KMS-11 (cell line): Measurements from ENCODE around the gene ATP2C1.

Source experiments
- H2AFZ ChIP-seq: fragments of 200-600 bp; sonication (generic); 2 replicates; pipeline ENCODE4 v1.6.1; 2016; ENCODE audit warnings: antibody characterized with exemption, mixed run types, low read depth
- H3K27ac ChIP-seq: fragments of 200-600 bp; sonication (generic); 2 replicates; pipeline ENCODE4 v1.6.1; 2016; ENCODE audit warnings: mild to moderate bottlenecking, mixed run types
- H3K27me3 ChIP-seq: fragments of 200-600 bp; sonication (generic); 2 replicates; pipeline ENCODE4 v1.6.1; 2017; ENCODE audit warnings: mild to moderate bottlenecking, low read depth, mixed run types, moderate library complexity; ENCODE audit not compliant: insufficient read depth
- H3K36me3 ChIP-seq: fragments of 200-600 bp; sonication (generic); 2 replicates; pipeline ENCODE4 v1.6.1; 2017; ENCODE audit warnings: mild to moderate bottlenecking, mixed run types; ENCODE audit not compliant: insufficient read depth
- H3K4me1 ChIP-seq: fragments of 200-600 bp; sonication (generic); 2 replicates; pipeline ENCODE4 v1.6.1; 2016; ENCODE audit warnings: mild to moderate bottlenecking, low read depth, mixed run types; ENCODE audit not compliant: poor library complexity, severe bottlenecking
- H3K4me2 ChIP-seq: fragments of 200-600 bp; sonication (generic); 2 replicates; pipeline ENCODE4 v1.7.0; 2016; ENCODE audit warnings: mild to moderate bottlenecking, mixed run types
- H3K4me3 ChIP-seq: fragments of 200-600 bp; sonication (generic); IDR thresholded peaks from 2 replicates; pipeline ENCODE4 v1.6.1; 2017; ENCODE audit warnings: low read depth, low read length, mixed read lengths; ENCODE audit not compliant: insufficient read depth
- H3K79me2 ChIP-seq: fragments of 200-600 bp; sonication (generic); 2 replicates; pipeline ENCODE4 v1.6.1; 2016; ENCODE audit warnings: low read depth, mixed run types; ENCODE audit not compliant: insufficient read depth
- H3K9ac ChIP-seq: fragments of 200-600 bp; sonication (generic); 2 replicates; pipeline ENCODE4 v1.6.1; 2016; ENCODE audit warnings: mild to moderate bottlenecking, mixed run types
- H4K20me1 ChIP-seq: fragments of 200-600 bp; sonication (generic); 2 replicates; pipeline ENCODE4 v1.6.1; 2016; ENCODE audit warnings: mild to moderate bottlenecking, mixed run types; ENCODE audit not compliant: insufficient read depth
- TF ChIP-seq, protein P1 (sequence below): fragments of 200-600 bp; sonication (generic); conservative IDR thresholded peaks from 2 replicates; pipeline ENCODE4 v1.6.1; 2017; ENCODE audit warnings: low read depth, mild to moderate bottlenecking, antibody characterized with exemption, low read length, moderate library complexity, mixed read lengths

Gene ATP2C1

GRCh38 chr3:130941793-130942192 is 47.9 kb downstream of the ATP2C1 start:
- H3K4me2 ChIP-seq: no peak overlapping the region
- peaks cover 16% of the 10 kb centered on the region for H3K4me1 ChIP-seq
- H3K4me3 ChIP-seq: no peak overlapping the region
- no peaks in the 10 kb centered on the region for H3K27me3 ChIP-seq
- TF ChIP-seq, protein P1, sequence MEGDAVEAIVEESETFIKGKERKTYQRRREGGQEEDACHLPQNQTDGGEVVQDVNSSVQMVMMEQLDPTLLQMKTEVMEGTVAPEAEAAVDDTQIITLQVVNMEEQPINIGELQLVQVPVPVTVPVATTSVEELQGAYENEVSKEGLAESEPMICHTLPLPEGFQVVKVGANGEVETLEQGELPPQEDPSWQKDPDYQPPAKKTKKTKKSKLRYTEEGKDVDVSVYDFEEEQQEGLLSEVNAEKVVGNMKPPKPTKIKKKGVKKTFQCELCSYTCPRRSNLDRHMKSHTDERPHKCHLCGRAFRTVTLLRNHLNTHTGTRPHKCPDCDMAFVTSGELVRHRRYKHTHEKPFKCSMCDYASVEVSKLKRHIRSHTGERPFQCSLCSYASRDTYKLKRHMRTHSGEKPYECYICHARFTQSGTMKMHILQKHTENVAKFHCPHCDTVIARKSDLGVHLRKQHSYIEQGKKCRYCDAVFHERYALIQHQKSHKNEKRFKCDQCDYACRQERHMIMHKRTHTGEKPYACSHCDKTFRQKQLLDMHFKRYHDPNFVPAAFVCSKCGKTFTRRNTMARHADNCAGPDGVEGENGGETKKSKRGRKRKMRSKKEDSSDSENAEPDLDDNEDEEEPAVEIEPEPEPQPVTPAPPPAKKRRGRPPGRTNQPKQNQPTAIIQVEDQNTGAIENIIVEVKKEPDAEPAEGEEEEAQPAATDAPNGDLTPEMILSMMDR: no peak
- no peaks in the 10 kb centered on the region; the same call in 1 of the 2 replicates for H3K79me2 ChIP-seq
- H2AFZ ChIP-seq: no peak overlapping the region
- no peak overlapping the region for H3K27ac ChIP-seq
- no peak overlapping the region for H3K9ac ChIP-seq
- H3K36me3 ChIP-seq: peaks cover 8% of the 10 kb centered on the region; the same call in 1 of the 2 replicates
- H4K20me1 ChIP-seq: 0 out of 2 replicates have a peak, but pooled peaks cover 3% of the 10 kb centered on the region

DNA sequence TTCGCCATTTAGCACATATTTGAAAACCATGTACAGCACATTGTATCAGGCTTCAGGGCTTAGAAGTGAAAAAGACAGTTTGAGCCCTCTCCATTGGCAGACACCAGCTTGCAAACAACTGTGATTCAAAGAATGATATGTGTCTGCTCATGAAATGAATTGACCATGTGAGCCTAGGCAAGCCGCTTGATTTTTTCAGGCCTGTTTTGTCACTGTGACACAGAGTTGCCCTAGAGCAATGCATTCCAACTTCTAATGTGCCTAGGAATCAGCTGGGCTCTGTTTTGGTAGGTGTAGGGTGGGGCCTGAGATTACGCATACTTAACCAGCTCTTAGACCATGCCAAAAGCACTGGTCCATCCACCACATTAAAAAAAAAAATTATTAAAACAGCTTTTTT is 53.0 kb downstream of the ATP2C1 start:
- peaks cover 1% of the 10 kb centered on the region; the same call in 1 of the 2 replicates for H3K36me3 ChIP-seq
- no peak overlapping the region for H2AFZ ChIP-seq
- no peak overlapping the region for H3K27ac ChIP-seq
- no peaks in the 10 kb centered on the region for H4K20me1 ChIP-seq
- H3K79me2 ChIP-seq: no peaks in the 10 kb centered on the region; the same call in 1 of the 2 replicates
- no peaks in the 10 kb centered on the region for H3K27me3 ChIP-seq
- peaks cover 31% of the 10 kb centered on the region for H3K4me1 ChIP-seq
- H3K4me2 ChIP-seq: no peak overlapping the region
- TF ChIP-seq, protein P1: no peak
- no peak overlapping the region for H3K9ac ChIP-seq
- no peak overlapping the region for H3K4me3 ChIP-seq

- H3K4me2 ChIP-seq: no peak overlapping the region
- H3K36me3 ChIP-seq: no peaks in the 10 kb centered on the region; the same call in 1 of the 2 replicates
- TF ChIP-seq, protein P1: no peak
- no peaks in the 10 kb centered on the region for H3K27me3 ChIP-seq
- peaks cover 38% of the 10 kb centered on the region for H3K4me1 ChIP-seq
- H3K4me3 ChIP-seq: no peak overlapping the region
- H4K20me1 ChIP-seq: no peaks in the 10 kb centered on the region
- no peaks in the 10 kb centered on the region; the same call in 1 of the 2 replicates for H3K79me2 ChIP-seq
- no peak overlapping the region for H2AFZ ChIP-seq
- H3K9ac ChIP-seq: no peak overlapping the region
- no peak overlapping the region for H3K27ac ChIP-seq
Observed at GRCh38 chr3:130948001-130948773, 54.3 kb downstream of the ATP2C1 start.

DNA sequence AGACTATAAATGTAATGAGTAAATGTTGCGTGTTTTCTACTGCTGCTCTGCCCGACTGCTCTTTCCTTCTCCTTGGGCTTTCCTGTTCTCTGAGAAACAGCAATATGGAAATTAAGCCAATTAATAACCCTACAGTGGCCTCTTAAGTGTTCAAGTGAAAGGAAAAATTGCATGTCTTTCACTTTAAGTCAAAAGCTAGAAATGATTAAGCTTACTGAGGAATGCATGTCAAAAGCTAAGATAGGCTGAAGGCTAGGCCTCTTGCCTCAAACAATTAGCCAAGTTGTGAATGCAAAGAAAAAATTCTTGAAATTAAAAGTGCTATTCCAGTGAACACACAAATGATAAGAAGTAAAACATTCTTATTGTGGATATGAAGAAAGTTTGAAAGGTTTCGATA is 55.0 kb downstream of the ATP2C1 start:
- H3K79me2 ChIP-seq: no peaks in the 10 kb centered on the region; the same call in 1 of the 2 replicates
- TF ChIP-seq, protein P1: no peak
- peaks cover 7% of the 10 kb centered on the region; the same call in 1 of the 2 replicates for H3K36me3 ChIP-seq
- peaks cover 38% of the 10 kb centered on the region for H3K4me1 ChIP-seq
- no peak overlapping the region for H2AFZ ChIP-seq
- H3K4me3 ChIP-seq: no peak overlapping the region
- H4K20me1 ChIP-seq: no peaks in the 10 kb centered on the region
- no peak overlapping the region for H3K27ac ChIP-seq
- H3K27me3 ChIP-seq: no peaks in the 10 kb centered on the region
- no peak overlapping the region for H3K9ac ChIP-seq
- no peak overlapping the region for H3K4me2 ChIP-seq
